GM18519 (cell line): Measurements from ENCODE around the gene GADD45B.
"Not testable (repeated sequence)": the region's sequence is repeated elsewhere in the genome, so short reads cannot be mapped to it uniquely, and the experiment has no call there.

ENCODE experiments used
- ATAC-seq: cut with Tn5 transposase; IDR thresholded peaks from one replicate; pipeline ENCODE4 v1.9.1; 2021; ENCODE audit warnings: mild to moderate bottlenecking, moderate library complexity; ENCODE audit not compliant: unreplicated experiment, low FRiP score

The GADD45B gene

GRCh38 chr19:2507109-2507508, 31.2 kb downstream of the GADD45B start:
- no peak for ATAC-seq

DNA sequence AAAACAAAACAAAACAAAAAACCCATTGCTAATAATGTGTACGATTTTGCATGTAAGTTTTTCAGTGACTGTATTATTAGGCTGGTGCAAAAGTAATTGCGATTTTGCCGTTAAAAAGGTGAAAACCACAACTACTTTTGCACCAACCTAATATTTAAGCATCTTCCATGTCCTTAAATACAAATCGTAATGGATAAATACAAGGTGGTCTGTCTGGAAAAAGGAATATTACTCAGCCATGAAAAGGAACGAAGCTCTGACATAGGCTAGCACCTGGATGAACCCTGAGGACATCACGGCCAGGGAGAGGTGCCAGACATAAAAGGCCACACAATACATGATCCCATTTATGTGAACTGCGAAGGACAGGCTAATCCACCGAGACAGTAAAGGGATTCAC, 33.2 kb downstream of the GADD45B start:
- no peak for ATAC-seq

- ATAC-seq: no peak
Observed at GRCh38 chr19:2511570-2511969, 35.6 kb downstream of the GADD45B start.

- ATAC-seq: no peak
Observed at GRCh38 chr19:2511991-2512390, 36.1 kb downstream of the GADD45B start.

GRCh38 chr19:2512523-2513431, 36.9 kb downstream of the GADD45B start:
- no peak for ATAC-seq

DNA sequence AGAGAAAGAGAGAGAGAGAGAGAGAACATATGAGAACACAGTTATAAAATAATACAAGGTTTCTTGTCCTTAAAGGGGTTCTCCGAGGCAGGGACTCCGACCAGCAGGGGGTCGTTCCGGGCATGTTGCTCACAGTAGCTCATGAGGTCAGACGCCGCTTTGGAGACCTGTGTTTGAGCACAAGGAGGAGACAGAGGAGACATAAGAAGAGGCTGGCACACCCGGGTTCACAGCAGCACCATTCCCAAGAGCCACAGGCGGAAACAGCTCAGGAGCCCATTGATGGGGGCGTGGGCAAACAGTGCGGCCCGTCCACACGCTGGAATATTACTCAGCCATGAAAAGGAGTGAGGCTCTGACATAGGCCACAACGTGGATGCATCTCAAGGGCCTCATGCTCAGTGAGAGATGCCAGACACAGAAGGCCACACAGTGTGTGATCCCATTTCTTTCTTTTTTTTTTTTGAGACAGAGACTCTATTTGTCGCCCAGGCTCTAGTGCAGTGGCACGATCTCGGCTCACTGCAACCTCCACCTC, 39.1 kb downstream of the GADD45B start:
- ATAC-seq: no peak

DNA sequence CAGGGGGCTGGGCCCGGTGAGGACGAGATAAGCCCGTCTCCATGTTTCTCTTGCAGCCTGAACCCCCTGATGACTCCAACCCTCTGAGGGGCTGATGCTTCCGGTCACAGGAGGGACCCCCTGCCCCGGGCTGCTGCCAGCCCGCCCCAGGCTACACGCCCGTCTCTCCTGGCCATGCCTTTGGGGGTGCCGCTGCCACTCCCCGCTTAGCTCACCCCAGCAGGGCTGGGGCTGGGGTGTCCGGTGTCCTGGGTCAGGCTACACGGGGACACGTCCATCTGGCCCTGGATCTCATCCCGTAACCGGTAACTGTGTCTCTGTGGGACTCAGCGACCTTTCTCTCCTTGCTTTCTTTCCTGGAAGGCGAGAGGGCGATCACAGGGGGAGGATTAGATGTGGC, 40.8 kb downstream of the GADD45B start:
- no peak for ATAC-seq

- no peak for ATAC-seq
Observed at GRCh38 chr19:2517881-2518601, 42.1 kb downstream of the GADD45B start.

GRCh38 chr19:2518856-2519255, 42.9 kb downstream of the GADD45B start:
- ATAC-seq: not testable (repeated sequence)

DNA sequence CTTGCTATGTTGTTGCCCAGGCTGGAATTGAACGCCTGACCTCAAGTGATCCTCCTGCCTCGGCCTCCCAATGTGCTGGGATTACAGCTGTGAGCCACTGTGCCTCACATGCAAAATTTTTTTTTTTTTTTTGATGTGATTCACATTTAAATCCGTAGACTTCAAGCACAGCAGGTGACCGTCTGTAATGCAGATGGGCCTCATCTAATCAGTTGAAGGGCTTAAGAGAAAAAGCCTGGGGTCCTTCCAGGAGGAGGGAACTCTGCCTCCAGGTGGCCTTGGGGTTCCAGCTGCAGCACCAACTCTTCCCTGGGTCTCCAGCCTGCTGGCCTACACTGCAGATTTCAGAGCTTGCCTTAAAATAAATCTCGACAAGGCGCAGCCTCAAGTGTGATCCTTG, 43.6 kb downstream of the GADD45B start:
- ATAC-seq: no peak

DNA sequence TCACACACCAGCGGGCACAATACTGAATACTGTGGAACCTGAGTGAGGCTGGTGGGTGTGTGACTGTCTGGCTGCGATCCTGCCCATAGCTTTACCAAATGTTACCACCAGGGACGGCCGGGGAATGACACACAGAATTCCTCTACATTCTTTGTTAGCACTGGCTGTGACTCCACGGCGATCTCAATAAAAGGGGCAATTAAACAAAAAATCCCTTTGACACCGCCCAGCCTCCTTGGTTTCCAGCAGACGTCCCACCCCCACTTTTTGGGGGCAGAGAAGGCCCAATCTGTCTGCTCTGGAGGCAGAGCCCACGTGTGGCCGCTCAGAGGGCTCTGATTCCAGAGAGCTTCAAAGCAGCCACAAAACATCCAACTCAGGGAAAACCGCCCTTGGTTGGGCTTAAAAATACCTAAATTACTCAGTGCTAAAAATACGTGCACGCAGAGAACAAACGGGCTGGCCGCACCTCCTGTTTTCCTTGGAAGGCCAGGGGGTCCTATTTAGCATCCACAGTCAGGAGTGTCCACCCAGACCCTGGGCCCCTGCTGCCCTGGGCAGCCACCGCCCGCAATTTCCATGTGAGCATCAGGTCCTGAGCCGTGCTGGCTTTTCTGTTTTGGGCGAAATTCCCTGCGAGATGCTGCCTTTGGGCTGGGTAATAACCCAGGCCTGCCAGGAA, 47.8 kb downstream of the GADD45B start:
- no peak for ATAC-seq

GRCh38 chr19:2524361-2524839, 48.5 kb downstream of the GADD45B start:
- ATAC-seq: no peak

DNA sequence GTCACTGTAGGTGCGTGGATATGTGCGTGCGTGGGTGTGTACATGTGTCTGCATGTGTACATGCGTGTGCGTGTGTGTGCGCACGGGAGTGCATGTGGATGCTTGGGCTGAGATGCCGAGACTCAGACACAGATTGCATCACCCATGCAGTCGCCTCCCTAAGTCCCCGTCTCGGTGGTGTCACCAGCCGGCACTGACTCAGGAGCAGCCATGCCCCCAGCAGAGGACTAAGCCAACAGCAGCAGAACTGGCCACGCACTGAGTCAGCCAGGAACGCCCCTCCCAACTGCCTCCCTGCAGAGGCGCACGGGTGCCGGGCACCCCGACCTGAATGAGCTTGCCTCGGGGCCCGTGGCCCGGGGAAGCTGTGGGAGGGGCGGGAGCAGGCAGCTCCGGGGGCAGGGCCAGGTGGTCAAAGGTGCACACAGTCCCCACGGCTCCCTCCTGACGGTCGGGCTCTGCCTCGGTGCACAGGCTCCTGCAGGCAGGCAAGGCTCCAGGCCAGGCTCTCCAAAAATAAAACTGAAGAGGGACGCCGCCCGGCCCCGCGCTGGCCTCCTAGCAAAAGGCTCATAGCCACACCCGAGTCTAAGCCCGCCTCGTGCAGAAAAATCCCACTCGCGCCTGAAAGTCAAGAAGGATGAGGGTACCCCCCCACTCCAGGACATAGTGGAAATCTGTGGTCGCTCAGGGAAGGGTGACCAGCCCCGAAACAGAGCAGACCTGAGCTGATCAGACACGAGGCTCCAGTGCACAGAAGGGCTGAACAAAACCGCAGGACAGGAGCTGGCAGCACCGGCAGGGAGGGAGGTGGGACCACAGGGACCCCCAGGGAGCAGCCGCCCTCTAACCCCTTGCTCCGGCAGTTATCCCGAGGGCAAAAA, 49.2 kb downstream of the GADD45B start:
- ATAC-seq: no peak

GRCh38 chr19:2527171-2527570, 51.2 kb downstream of the GADD45B start:
- no peak for ATAC-seq

GRCh38 chr19:2527686-2528085, 51.8 kb downstream of the GADD45B start:
- no peak for ATAC-seq
